ENCODE results near the gene BAG2. TPM values are rescaled to one million over a fixed set of nuclear protein-coding genes. Genes with fewer than 3 reads are reported as not detected.

The BAG2 gene
- total RNA-seq, 1 donor from 2014 or later = 1.5 TPM

- Histone ChIP-seq H3K4me1 (no peaks in the 10 kb centered on the region), H3K4me2 (no peak overlapping the region), H3K4me3 (no peak overlapping the region), H3K79me2 (ENCODE audit: low read depth) (peaks cover 5% of the 10 kb centered on the region), H3K9ac (no peak overlapping the region), H2AFZ (replicated peaks) (no peak overlapping the region), H3K9me3 (ENCODE audit: low read depth) (no peaks in the 10 kb centered on the region), H3F3A (ENCODE audit: low read depth) (no peaks in the 10 kb centered on the region), H4K20me1 (ENCODE audit: low read depth) (no peaks in the 10 kb centered on the region), H3K36me3 (no peaks in the 10 kb centered on the region), H3K27me3 (no peaks in the 10 kb centered on the region), H3K27ac (no peak overlapping the region)
- Mint-ChIP-seq H3K27me3 (ENCODE audit: insufficient read depth, low read depth) (no peaks in the 10 kb centered on the region), H3K4me3 (no peak overlapping the region), H3K9me3 (no peaks in the 10 kb centered on the region), H3K36me3 (peaks cover 7% of the 10 kb centered on the region), H3K4me1 (no peaks in the 10 kb centered on the region), H3K27ac (no peak overlapping the region)
- no peak for DNase-seq (ENCODE audit: low spot score)
- TF ChIP-seq EZH2phosphoT487 (IDR thresholded peaks at IDR 0.05) = no peak
- no peak for TF ChIP-seq EZH2 (IDR thresholded peaks at IDR 0.05)
- no peak for TF ChIP-seq CTCF (IDR thresholded peaks at IDR 0.05)
These were observed 8.5 kb downstream of the BAG2 start for GRCh38 chr6:57180596-57180995.

GRCh38 chr6:57182017-57182432 lies 9.9 kb downstream of the BAG2 start:
- H3K9me3 Mint-ChIP-seq = no peaks in the 10 kb centered on the region
- Histone ChIP-seq H3F3A (ENCODE audit: low read depth) (no peaks in the 10 kb centered on the region), H3K27me3 (no peaks in the 10 kb centered on the region), H3K79me2 (ENCODE audit: low read depth) (peaks cover 5% of the 10 kb centered on the region), H3K9ac (no peak overlapping the region), H2AFZ (replicated peaks) (no peak overlapping the region), H4K20me1 (ENCODE audit: low read depth) (no peaks in the 10 kb centered on the region), H3K36me3 (no peaks in the 10 kb centered on the region), H3K27ac (no peak overlapping the region), H3K4me1 (no peaks in the 10 kb centered on the region), H3K4me2 (no peak overlapping the region), H3K4me3 (no peak overlapping the region), H3K9me3 (ENCODE audit: low read depth) (no peaks in the 10 kb centered on the region)
- no peaks in the 10 kb centered on the region for H3K4me1 Mint-ChIP-seq
- no peak for DNase-seq (ENCODE audit: low spot score)
- H3K4me3 Mint-ChIP-seq = no peak overlapping the region
- peaks cover 7% of the 10 kb centered on the region for H3K36me3 Mint-ChIP-seq
- TF ChIP-seq CTCF (IDR thresholded peaks at IDR 0.05) = no peak
- TF ChIP-seq EZH2phosphoT487 (IDR thresholded peaks at IDR 0.05) = no peak
- TF ChIP-seq EZH2 (IDR thresholded peaks at IDR 0.05) = no peak
- H3K27ac Mint-ChIP-seq = no peak overlapping the region
- no peaks in the 10 kb centered on the region for H3K27me3 Mint-ChIP-seq (ENCODE audit: insufficient read depth, low read depth)

GRCh38 chr6:57183336-57183735 lies 11.2 kb downstream of the BAG2 start:
- Histone ChIP-seq H3K4me3 (no peak overlapping the region), H2AFZ (replicated peaks) (no peak overlapping the region), H3K27ac (no peak overlapping the region), H3K4me2 (no peak overlapping the region), H3K36me3 (no peaks in the 10 kb centered on the region), H4K20me1 (ENCODE audit: low read depth) (no peaks in the 10 kb centered on the region), H3K79me2 (ENCODE audit: low read depth) (peaks cover 5% of the 10 kb centered on the region), H3F3A (ENCODE audit: low read depth) (no peaks in the 10 kb centered on the region), H3K4me1 (no peaks in the 10 kb centered on the region), H3K9me3 (ENCODE audit: low read depth) (no peaks in the 10 kb centered on the region), H3K9ac (no peak overlapping the region), H3K27me3 (no peaks in the 10 kb centered on the region)
- Mint-ChIP-seq H3K27ac (no peak overlapping the region), H3K9me3 (no peaks in the 10 kb centered on the region), H3K4me3 (no peak overlapping the region), H3K4me1 (no peaks in the 10 kb centered on the region), H3K36me3 (peaks cover 7% of the 10 kb centered on the region), H3K27me3 (ENCODE audit: insufficient read depth, low read depth) (no peaks in the 10 kb centered on the region)
- no peak for DNase-seq (ENCODE audit: low spot score)
- no peak for TF ChIP-seq EZH2 (IDR thresholded peaks at IDR 0.05)
- no peak for TF ChIP-seq EZH2phosphoT487 (IDR thresholded peaks at IDR 0.05)
- TF ChIP-seq CTCF (IDR thresholded peaks at IDR 0.05) = no peak

All from neural progenitor cell (in vitro differentiated cells).